ENCODE data around the gene HMCES. TPM values are rescaled to one million over a fixed set of nuclear protein-coding genes. Genes with fewer than 3 reads are reported as not detected.

The HMCES gene
- total and polyA plus RNA-seq, 4 donors, result 13.7 to 18.2 (median 15.3) TPM

DNA sequence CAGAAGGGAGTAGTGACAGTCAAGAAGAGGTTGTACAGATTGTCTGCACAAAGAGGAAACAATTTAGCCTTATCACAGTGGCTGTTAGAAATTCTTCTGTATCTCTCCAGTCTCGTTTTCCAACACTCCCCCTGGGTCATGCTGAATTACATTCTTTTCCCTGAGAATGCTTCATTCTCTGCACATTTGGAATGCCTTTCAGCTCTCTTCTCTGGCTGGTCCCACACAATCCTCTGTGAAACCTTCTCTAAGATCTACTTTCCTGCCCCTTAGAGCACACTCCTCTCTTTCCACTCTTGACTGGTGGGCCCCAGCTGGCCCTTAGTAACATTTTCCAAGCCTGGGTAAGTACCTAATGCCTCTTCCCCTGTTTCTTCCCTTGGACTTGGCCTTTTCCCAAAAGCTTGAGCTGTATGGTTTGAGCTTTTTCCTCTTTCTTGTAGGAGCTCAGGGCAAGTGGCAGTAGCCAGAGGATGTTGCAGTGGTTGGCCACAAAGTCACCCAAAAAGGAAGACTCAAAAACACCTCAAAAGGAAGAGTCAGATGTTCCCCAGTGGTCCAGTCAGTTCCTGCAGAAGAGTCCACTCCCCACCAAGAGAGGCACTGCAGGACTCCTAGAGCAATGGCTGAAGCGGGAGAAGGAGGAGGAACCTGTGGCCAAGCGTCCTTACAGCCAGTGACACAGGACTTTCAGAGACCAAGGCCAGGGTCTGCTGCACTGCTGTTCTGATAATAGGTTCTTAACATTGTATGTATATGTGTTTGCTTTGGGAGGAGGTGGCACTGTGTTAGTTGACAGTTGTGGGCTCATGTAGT lies 25.7 kb downstream of the HMCES start:
- TF ChIP-seq GABPA (IDR thresholded peaks at IDR 0.05 in 1 of 2, conservative IDR thresholded peaks at IDR 0.05 in 1 of 2) (no peak), SP1 (IDR thresholded peaks at IDR 0.05) (no peak), HNF4A (conservative IDR thresholded peaks at IDR 0.05) (no peak), RXRA (IDR thresholded peaks at IDR 0.05) (no peak), NR2F2 (IDR thresholded peaks at IDR 0.05) (no peak), FOXA1 (IDR thresholded peaks at IDR 0.05) (no peak), JUND (IDR thresholded peaks at IDR 0.05) (no peak), RAD21 (IDR thresholded peaks at IDR 0.05) (no peak), FOXA2 (IDR thresholded peaks at IDR 0.05) (no peak), EGR1 (IDR thresholded peaks at IDR 0.05; ENCODE audit: low read depth in 2 of 2) (no peak), TAF1 (conservative IDR thresholded peaks at IDR 0.05) (no peak), YY1 (IDR thresholded peaks at IDR 0.05) (no peak), HNF4G (IDR thresholded peaks at IDR 0.05) (no peak)
- TF ChIP-seq, protein P1, sequence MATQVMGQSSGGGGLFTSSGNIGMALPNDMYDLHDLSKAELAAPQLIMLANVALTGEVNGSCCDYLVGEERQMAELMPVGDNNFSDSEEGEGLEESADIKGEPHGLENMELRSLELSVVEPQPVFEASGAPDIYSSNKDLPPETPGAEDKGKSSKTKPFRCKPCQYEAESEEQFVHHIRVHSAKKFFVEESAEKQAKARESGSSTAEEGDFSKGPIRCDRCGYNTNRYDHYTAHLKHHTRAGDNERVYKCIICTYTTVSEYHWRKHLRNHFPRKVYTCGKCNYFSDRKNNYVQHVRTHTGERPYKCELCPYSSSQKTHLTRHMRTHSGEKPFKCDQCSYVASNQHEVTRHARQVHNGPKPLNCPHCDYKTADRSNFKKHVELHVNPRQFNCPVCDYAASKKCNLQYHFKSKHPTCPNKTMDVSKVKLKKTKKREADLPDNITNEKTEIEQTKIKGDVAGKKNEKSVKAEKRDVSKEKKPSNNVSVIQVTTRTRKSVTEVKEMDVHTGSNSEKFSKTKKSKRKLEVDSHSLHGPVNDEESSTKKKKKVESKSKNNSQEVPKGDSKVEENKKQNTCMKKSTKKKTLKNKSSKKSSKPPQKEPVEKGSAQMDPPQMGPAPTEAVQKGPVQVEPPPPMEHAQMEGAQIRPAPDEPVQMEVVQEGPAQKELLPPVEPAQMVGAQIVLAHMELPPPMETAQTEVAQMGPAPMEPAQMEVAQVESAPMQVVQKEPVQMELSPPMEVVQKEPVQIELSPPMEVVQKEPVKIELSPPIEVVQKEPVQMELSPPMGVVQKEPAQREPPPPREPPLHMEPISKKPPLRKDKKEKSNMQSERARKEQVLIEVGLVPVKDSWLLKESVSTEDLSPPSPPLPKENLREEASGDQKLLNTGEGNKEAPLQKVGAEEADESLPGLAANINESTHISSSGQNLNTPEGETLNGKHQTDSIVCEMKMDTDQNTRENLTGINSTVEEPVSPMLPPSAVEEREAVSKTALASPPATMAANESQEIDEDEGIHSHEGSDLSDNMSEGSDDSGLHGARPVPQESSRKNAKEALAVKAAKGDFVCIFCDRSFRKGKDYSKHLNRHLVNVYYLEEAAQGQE (IDR thresholded peaks at IDR 0.05), result no peak
- TF ChIP-seq, protein P2, sequence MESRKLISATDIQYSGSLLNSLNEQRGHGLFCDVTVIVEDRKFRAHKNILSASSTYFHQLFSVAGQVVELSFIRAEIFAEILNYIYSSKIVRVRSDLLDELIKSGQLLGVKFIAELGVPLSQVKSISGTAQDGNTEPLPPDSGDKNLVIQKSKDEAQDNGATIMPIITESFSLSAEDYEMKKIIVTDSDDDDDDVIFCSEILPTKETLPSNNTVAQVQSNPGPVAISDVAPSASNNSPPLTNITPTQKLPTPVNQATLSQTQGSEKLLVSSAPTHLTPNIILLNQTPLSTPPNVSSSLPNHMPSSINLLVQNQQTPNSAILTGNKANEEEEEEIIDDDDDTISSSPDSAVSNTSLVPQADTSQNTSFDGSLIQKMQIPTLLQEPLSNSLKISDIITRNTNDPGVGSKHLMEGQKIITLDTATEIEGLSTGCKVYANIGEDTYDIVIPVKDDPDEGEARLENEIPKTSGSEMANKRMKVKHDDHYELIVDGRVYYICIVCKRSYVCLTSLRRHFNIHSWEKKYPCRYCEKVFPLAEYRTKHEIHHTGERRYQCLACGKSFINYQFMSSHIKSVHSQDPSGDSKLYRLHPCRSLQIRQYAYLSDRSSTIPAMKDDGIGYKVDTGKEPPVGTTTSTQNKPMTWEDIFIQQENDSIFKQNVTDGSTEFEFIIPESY (IDR thresholded peaks at IDR 0.05), result no peak
- TF ChIP-seq, protein P3, sequence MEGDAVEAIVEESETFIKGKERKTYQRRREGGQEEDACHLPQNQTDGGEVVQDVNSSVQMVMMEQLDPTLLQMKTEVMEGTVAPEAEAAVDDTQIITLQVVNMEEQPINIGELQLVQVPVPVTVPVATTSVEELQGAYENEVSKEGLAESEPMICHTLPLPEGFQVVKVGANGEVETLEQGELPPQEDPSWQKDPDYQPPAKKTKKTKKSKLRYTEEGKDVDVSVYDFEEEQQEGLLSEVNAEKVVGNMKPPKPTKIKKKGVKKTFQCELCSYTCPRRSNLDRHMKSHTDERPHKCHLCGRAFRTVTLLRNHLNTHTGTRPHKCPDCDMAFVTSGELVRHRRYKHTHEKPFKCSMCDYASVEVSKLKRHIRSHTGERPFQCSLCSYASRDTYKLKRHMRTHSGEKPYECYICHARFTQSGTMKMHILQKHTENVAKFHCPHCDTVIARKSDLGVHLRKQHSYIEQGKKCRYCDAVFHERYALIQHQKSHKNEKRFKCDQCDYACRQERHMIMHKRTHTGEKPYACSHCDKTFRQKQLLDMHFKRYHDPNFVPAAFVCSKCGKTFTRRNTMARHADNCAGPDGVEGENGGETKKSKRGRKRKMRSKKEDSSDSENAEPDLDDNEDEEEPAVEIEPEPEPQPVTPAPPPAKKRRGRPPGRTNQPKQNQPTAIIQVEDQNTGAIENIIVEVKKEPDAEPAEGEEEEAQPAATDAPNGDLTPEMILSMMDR (IDR thresholded peaks at IDR 0.05; ENCODE audit: low read depth, low read length, missing input control), result no peak
- TF ChIP-seq, protein P4, sequence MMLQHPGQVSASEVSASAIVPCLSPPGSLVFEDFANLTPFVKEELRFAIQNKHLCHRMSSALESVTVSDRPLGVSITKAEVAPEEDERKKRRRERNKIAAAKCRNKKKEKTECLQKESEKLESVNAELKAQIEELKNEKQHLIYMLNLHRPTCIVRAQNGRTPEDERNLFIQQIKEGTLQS (IDR thresholded peaks at IDR 0.05), result no peak
- TF ChIP-seq, protein P5, sequence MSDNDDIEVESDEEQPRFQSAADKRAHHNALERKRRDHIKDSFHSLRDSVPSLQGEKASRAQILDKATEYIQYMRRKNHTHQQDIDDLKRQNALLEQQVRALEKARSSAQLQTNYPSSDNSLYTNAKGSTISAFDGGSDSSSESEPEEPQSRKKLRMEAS (IDR thresholded peaks at IDR 0.05), result no peak
- WGBS, result 87% methylated on average over 3 of the region's 3 CpGs
- no peaks in the 10 kb centered on the region for H3K9me3 ChIP-seq (ENCODE audit: control insufficient read depth in 4 of 4, low read length in 3 of 4)
- no peak for DNase-seq (ENCODE audit: low spot score)
- H3K27me3 ChIP-seq (ENCODE audit: control insufficient read depth in 4 of 4, insufficient read depth in 4 of 4, low read length in 3 of 4), result no peaks in the 10 kb centered on the region
- H3K4me1 ChIP-seq (ENCODE audit: control insufficient read depth in 4 of 4, insufficient read depth in 4 of 4, low read length in 3 of 4), result no peaks in the 10 kb centered on the region
- H3K4me3 ChIP-seq (ENCODE audit: low read depth in 1 of 3, low read length in 3 of 3), result no peak overlapping the region
- H3K36me3 ChIP-seq (ENCODE audit: control insufficient read depth in 4 of 4, insufficient read depth in 3 of 4, low read depth in 1 of 4, low read length in 3 of 4), result peaks cover 5 to 53% (median 28%) of the 10 kb centered on the region in 4 donors
- no peak overlapping the region for H3K27ac ChIP-seq (ENCODE audit: low read depth in 1 of 2, low read length in 2 of 2)
- no peak overlapping the region for H3K9ac ChIP-seq (ENCODE audit: low read depth in 1 of 2, low read length in 2 of 2)
